Heart left ventricle (tissue), 16 donors: Measurements from ENCODE around the gene PLEKHD1. TPM values are rescaled to one million over a fixed set of nuclear protein-coding genes. Genes with fewer than 3 reads are reported as not detected.

ENCODE experiments used
- ATAC-seq, 4 donors: fragments of 200-7000 bp; cut with Tn5 transposase; one replicate each; pipeline ENCODE4 v1.9.1; 2020 to 2022; ENCODE audit warnings: moderate library complexity in 4 of 4, mild to moderate bottlenecking in 3 of 4, moderate number of reproducible peaks in 1 of 4
- DNase-seq, 5 donors: peaks; one replicate each; pipeline ENCODE4 v3.0.0-alpha.2; 2020
- H3K27ac ChIP-seq, 12 donors: fragments of 200-600 bp; sonication (generic) in 4 of 12; one replicate each; pipeline versions ENCODE4 v1.5.0 to v1.8.0; 2016 to 2022; ENCODE audit warnings: mild to moderate bottlenecking in 2 of 12
- H3K27me3 ChIP-seq, 9 donors: fragments of 200-600 bp; sonication (generic) in 2 of 9; one replicate each; pipeline versions ENCODE4 v1.5.1 to v1.8.0; 2016 to 2022; ENCODE audit warnings: mild to moderate bottlenecking in 3 of 9
- H3K36me3 ChIP-seq, 9 donors: fragments of 200-600 bp; sonication (generic) in 2 of 9; one replicate each; pipeline versions ENCODE4 v1.5.0 to v1.8.0; 2018 to 2022; ENCODE audit warnings: mild to moderate bottlenecking in 2 of 9
- H3K4me1 ChIP-seq, 12 donors: fragments of 200-600 bp; sonication (generic) in 4 of 12; one replicate each; pipeline versions ENCODE4 v1.5.0 to v1.8.0; 2016 to 2022; ENCODE audit warnings: mild to moderate bottlenecking in 3 of 12
- H3K4me3 ChIP-seq, 12 donors: fragments of 200-600 bp; sonication (generic) in 4 of 12; one replicate each; pipeline versions ENCODE4 v1.5.0 to v1.8.0; 2017 to 2022; ENCODE audit warnings: mild to moderate bottlenecking in 9 of 12, moderate library complexity in 4 of 12
- H3K9me3 ChIP-seq, 12 donors: fragments of 200-600 bp; sonication (generic) in 4 of 12; one replicate each; pipeline versions ENCODE4 v1.5.0 to v1.8.0; 2016 to 2022; ENCODE audit warnings: mild to moderate bottlenecking in 1 of 12
- POLR2A ChIP-seq, 2 donors: fragments of 450-650 bp; IDR thresholded peaks; one replicate each; pipeline ENCODE4 v1.6.1; 2017; ENCODE audit warnings: antibody characterized with exemption in 2 of 2, mild to moderate bottlenecking in 2 of 2, moderate library complexity in 2 of 2
- WGBS, 4 donors: extraction: QIAGEN DNeasy Blood & Tissue Kit in 2 of 4; methylation state at CpG; one replicate each; pipeline versions ENCODE4 v1.1.5 to v1.1.7; 2013 to 2018; 5-methylcytosine and 5-hydroxymethylcytosine counted together
- intact Hi-C, 10 donors: fragments of 100-400 bp; cut with DNase I; formaldehyde crosslinking; loops; one replicate each; pipeline versions ENCODE4 v1.11.1 to v1.14.2; 2022
- polyA plus RNA-seq, 2 donors: library from polyadenylated mRNA; stranded (reverse); fragments of 200-250 nt; gene quantifications; one replicate each; pipeline ENCODE4 v1.2.3, GENCODE V29; 2013
- total RNA-seq, 9 donors: library from RNA; depleted of rRNA in 2 of 9; stranded (reverse); fragments of >200 nt in 2 of 9; fragmentation: NEBNext Ultra II Directional in 3 of 9; extraction: Animal tissue kit (Norgen Biotek cat#: 25700) in 3 of 9; gene quantifications; one replicate each; pipeline versions ENCODE4 v1.1.0 to v1.2.4, GENCODE V29; 2016 to 2023
- TF ChIP-seq, protein P1 (sequence below), 12 donors: fragments of 200-600 bp; sonication (generic) in 4 of 12; IDR thresholded peaks; one replicate each; pipeline versions ENCODE4 v1.5.0 to v1.8.0; 2018 to 2022; ENCODE audit warnings: antibody characterized with exemption in 12 of 12, mild to moderate bottlenecking in 5 of 12
- donor health status: ischemic (EF 13 %, LVEDD 7.1; RV severe dilation, severe dysfunction).
- donor health status: healthy with polysubstance abuse.
- donor health status: DM: no; HTN: yes; CAD: no.
- donor health status: DM: no; HTN: no; CAD: no.
- donor health status: ischemic (EF 25% LVEDD 6.9; RV normal size, moderate dysfunction).
- donor health status: ischemic (EF 25% LVEDD 5.7; RV mildly dilated, moderate dysfunction).
- donor health status: healthy.
- donor health status: DM: yes; HTN: yes; CAD: no.
- donor health status: ischemic (EF 35%, LVEDD 5.7; RV mildly dilated, moderate dysfunction).
- donor health status: nonischemic (EF 11% LVEDD 7.7; RV severe dilation, severe dysfunction).
- donor health status: DM: yes; HTN: yes; CAD: no.
- donor health status: PGD.
- donor health status: ischemic (EF 29% LVEDD 5.4; RV normal size, mild dysfunction).
- donor health status: nonischemic (EF 23%, LVEDD 6.1; RV moderate dilation, normal function).

Gene PLEKHD1
- total and polyA plus RNA-seq, 11 donors = 0.04 to 0.45 (median 0.12) TPM; not detected in 4

- intact Hi-C loops = loop anchor here in 1 of 10 donors (5.0 kb wide), 1 partner anchor 332 kb away; no protein-coding TSS in a partner anchor
These were observed 25.4 kb upstream of the PLEKHD1 start for GRCh38 chr14:69459122-69459521.

GRCh38 chr14:69460093-69460701 lies 24.3 kb upstream of the PLEKHD1 start:
- H3K27me3 ChIP-seq = no peaks in the 10 kb centered on the region
- WGBS, 4 donors = 22 to 26% (median 24%) methylated on average over 4 of the region's 4 CpGs
- H3K9me3 ChIP-seq = no peaks in the 10 kb centered on the region
- peaks cover 0 to 7% (median 0%) of the 10 kb centered on the region in 12 donors for H3K4me1 ChIP-seq
- peak in 3 of 4 donors; percentile 83 to 92 (median 86) for ATAC-seq
- TF ChIP-seq, protein P1, sequence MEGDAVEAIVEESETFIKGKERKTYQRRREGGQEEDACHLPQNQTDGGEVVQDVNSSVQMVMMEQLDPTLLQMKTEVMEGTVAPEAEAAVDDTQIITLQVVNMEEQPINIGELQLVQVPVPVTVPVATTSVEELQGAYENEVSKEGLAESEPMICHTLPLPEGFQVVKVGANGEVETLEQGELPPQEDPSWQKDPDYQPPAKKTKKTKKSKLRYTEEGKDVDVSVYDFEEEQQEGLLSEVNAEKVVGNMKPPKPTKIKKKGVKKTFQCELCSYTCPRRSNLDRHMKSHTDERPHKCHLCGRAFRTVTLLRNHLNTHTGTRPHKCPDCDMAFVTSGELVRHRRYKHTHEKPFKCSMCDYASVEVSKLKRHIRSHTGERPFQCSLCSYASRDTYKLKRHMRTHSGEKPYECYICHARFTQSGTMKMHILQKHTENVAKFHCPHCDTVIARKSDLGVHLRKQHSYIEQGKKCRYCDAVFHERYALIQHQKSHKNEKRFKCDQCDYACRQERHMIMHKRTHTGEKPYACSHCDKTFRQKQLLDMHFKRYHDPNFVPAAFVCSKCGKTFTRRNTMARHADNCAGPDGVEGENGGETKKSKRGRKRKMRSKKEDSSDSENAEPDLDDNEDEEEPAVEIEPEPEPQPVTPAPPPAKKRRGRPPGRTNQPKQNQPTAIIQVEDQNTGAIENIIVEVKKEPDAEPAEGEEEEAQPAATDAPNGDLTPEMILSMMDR (IDR thresholded peaks at IDR 0.05) = peak; percentile 57 to 88 (median 75)
- no peak for TF ChIP-seq POLR2A (IDR thresholded peaks at IDR 0.05)
- DNase-seq = peak in 4 of 5 donors; percentile 44 to 61 (median 52)
- no peak overlapping the region for H3K4me3 ChIP-seq
- intact Hi-C loops = loop anchor here (1.0 to 10.0 kb wide), 7 partner anchors 63 to 331 kb away; partner anchors contain the start of genes ERH (in 1 of the 10) and SLC39A9 (in 1 of the 10)
- peaks cover 0 to 66% (median 55%) of the 10 kb centered on the region in 9 donors for H3K36me3 ChIP-seq
- no peak overlapping the region for H3K27ac ChIP-seq

More at GRCh38 chr14:69459122-69459521, 25.4 kb upstream of the PLEKHD1 start:
- no peak for ATAC-seq
- H3K9me3 ChIP-seq = no peaks in the 10 kb centered on the region
- DNase-seq = no peak
- no peak overlapping the region for H3K4me3 ChIP-seq
- no peak overlapping the region for H3K27ac ChIP-seq
- 61 to 75% (median 65%) methylated on average over 1 of the region's 1 CpG for WGBS, 4 donors
- H3K36me3 ChIP-seq = peaks cover 0 to 73% (median 66%) of the 10 kb centered on the region in 9 donors
- peaks cover 0 to 7% (median 0%) of the 10 kb centered on the region in 12 donors for H3K4me1 ChIP-seq
- no peaks in the 10 kb centered on the region for H3K27me3 ChIP-seq
- TF ChIP-seq POLR2A (IDR thresholded peaks at IDR 0.05) = no peak
- TF ChIP-seq, protein P1 (IDR thresholded peaks at IDR 0.05) = no peak

DNA sequence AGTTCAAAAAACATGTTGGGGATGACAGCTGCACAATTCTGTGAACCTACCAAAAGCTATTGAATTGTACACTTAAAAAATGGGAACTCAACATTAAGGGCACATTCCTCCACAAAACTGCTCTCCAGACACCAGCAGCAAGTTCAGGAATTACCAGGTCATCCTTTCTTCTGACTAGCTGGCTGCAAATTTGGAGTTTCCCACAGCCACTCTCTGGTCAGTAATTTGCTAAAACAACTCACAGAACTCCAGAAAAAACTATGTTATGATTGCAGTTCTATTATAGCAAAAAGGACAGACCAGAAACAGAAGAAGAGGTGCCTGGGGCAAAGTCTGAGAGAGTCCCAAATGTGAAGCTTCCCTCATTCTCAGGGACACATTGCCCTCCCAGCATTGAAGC lies 20.1 kb upstream of the PLEKHD1 start:
- Histone ChIP-seq H3K4me1 (peaks cover 0 to 7% (median 0%) of the 10 kb centered on the region in 12 donors), H3K9me3 (no peaks in the 10 kb centered on the region), H3K4me3 (no peak overlapping the region), H3K36me3 (peaks cover 0 to 24% (median 13%) of the 10 kb centered on the region in 9 donors), H3K27me3 (no peaks in the 10 kb centered on the region), H3K27ac (no peak overlapping the region)
- intact Hi-C loops = loop anchor here in 6 of 10 donors (5.0 to 10.0 kb wide), 4 partner anchors 67 to 330 kb away; partner anchors contain the start of genes ERH (in 1 of the 6) and SLC39A9 (in 1 of the 6)
- ATAC-seq (no peak), DNase-seq (no peak)
- no peak for TF ChIP-seq POLR2A (IDR thresholded peaks at IDR 0.05)
- TF ChIP-seq, protein P1 (IDR thresholded peaks at IDR 0.05) = no peak

GRCh38 chr14:69464829-69465228 lies 19.7 kb upstream of the PLEKHD1 start:
- DNase-seq = no peak
- no peaks in the 10 kb centered on the region for H3K27me3 ChIP-seq
- intact Hi-C loops = loop anchor here in 6 of 10 donors (5.0 to 10.0 kb wide), 4 partner anchors 68 to 330 kb away; partner anchors contain the start of genes ERH (in 1 of the 6) and SLC39A9 (in 1 of the 6)
- H3K4me1 ChIP-seq = peaks cover 0 to 7% (median 0%) of the 10 kb centered on the region in 12 donors
- 62 to 67% (median 65%) methylated on average over 6 of the region's 6 CpGs for WGBS, 4 donors
- peaks cover 0 to 23% (median 13%) of the 10 kb centered on the region in 9 donors for H3K36me3 ChIP-seq
- H3K9me3 ChIP-seq = no peaks in the 10 kb centered on the region
- no peak overlapping the region for H3K4me3 ChIP-seq
- no peak overlapping the region for H3K27ac ChIP-seq
- peak in 3 of 4 donors; percentile 8 to 68 (median 36) for ATAC-seq
- TF ChIP-seq, protein P1 (IDR thresholded peaks at IDR 0.05) = no peak
- TF ChIP-seq POLR2A (IDR thresholded peaks at IDR 0.05) = no peak
